ENCODE results near the gene VMAC. TPM values are rescaled to one million over a fixed set of nuclear protein-coding genes. Genes with fewer than 3 reads are reported as not detected.

VMAC gene
- total and polyA plus RNA-seq, 5 donors from 2014 or later: 4.9 to 25.0 (median 8.1) TPM

GRCh38 chr19:5948752-5949564 is 44.3 kb downstream of the VMAC start:
- peak overlapping the region; percentile 65 for H3K4me3 ChIP-seq (ENCODE audit: low read depth, low read length)
- Mint-ChIP-seq H3K27ac (peak overlapping the region; percentile 94 to 99 (median 97)), H3K4me3 (peak overlapping the region; percentile 83 to 94 (median 88)), H3K9me3 (no peaks in the 10 kb centered on the region), H3K27me3 (no peaks in the 10 kb centered on the region), H3K36me3 (peaks cover 13% of the 10 kb centered on the region), H3K4me1 (peaks cover 29 to 95% (median 69%) of the 10 kb centered on the region in 4 donors)
- ATAC-seq (ENCODE audit: low read depth in 2 of 2) (no peak), DNase-seq (peak in 1 of 3 donors; percentile 34)
- H3K4me1 ChIP-seq (ENCODE audit: control insufficient read depth, insufficient read depth, low read length, poor library complexity, severe bottlenecking): peaks cover 78% of the 10 kb centered on the region
- peaks cover 12% of the 10 kb centered on the region for H3K36me3 ChIP-seq (ENCODE audit: control insufficient read depth, insufficient read depth, low read length)
- peak overlapping the region; percentile 72 for H3K27ac ChIP-seq (ENCODE audit: insufficient read depth, low read length, poor library complexity, severe bottlenecking)
- H3K27me3 ChIP-seq (ENCODE audit: control insufficient read depth, insufficient read depth, low read length): no peaks in the 10 kb centered on the region
- H3K9me3 ChIP-seq (ENCODE audit: control insufficient read depth in 2 of 2, low read length in 2 of 2): no peaks in the 10 kb centered on the region

GRCh38 chr19:5949792-5950305 is 45.2 kb downstream of the VMAC start:
- H3K27me3 Mint-ChIP-seq: no peaks in the 10 kb centered on the region

GRCh38 chr19:5950741-5951140 is 46.1 kb downstream of the VMAC start:
- ATAC-seq (ENCODE audit: low read depth in 2 of 2) (no peak), DNase-seq (no peak)
- H3K4me3 Mint-ChIP-seq: peak overlapping the region; percentile 68 to 90 (median 84)
- no peaks in the 10 kb centered on the region for H3K27me3 Mint-ChIP-seq
- Histone ChIP-seq H3K27me3 (ENCODE audit: control insufficient read depth, insufficient read depth, low read length) (no peaks in the 10 kb centered on the region), H3K4me3 (ENCODE audit: low read depth, low read length) (peak overlapping the region; percentile 65), H3K9me3 (ENCODE audit: control insufficient read depth in 2 of 2, low read length in 2 of 2) (no peaks in the 10 kb centered on the region), H3K4me1 (ENCODE audit: control insufficient read depth, insufficient read depth, low read length, poor library complexity, severe bottlenecking) (peaks cover 96% of the 10 kb centered on the region), H3K27ac (ENCODE audit: insufficient read depth, low read length, poor library complexity, severe bottlenecking) (peak overlapping the region; percentile 72), H3K36me3 (ENCODE audit: control insufficient read depth, insufficient read depth, low read length) (peaks cover 3% of the 10 kb centered on the region)
- H3K4me1 Mint-ChIP-seq: peaks cover 35 to 97% (median 69%) of the 10 kb centered on the region in 4 donors
- H3K9me3 Mint-ChIP-seq: no peaks in the 10 kb centered on the region
- H3K27ac Mint-ChIP-seq: peak overlapping the region; percentile 94 to 99 (median 97)
- peaks cover 6% of the 10 kb centered on the region for H3K36me3 Mint-ChIP-seq

More at GRCh38 chr19:5949792-5950305, 45.2 kb downstream of the VMAC start:
- Histone ChIP-seq H3K27ac (ENCODE audit: insufficient read depth, low read length, poor library complexity, severe bottlenecking) (peak overlapping the region; percentile 72), H3K4me3 (ENCODE audit: low read depth, low read length) (peak overlapping the region; percentile 65), H3K27me3 (ENCODE audit: control insufficient read depth, insufficient read depth, low read length) (no peaks in the 10 kb centered on the region), H3K4me1 (ENCODE audit: control insufficient read depth, insufficient read depth, low read length, poor library complexity, severe bottlenecking) (peaks cover 87% of the 10 kb centered on the region), H3K9me3 (ENCODE audit: control insufficient read depth in 2 of 2, low read length in 2 of 2) (no peaks in the 10 kb centered on the region), H3K36me3 (ENCODE audit: control insufficient read depth, insufficient read depth, low read length) (peaks cover 10% of the 10 kb centered on the region)
- DNase-seq (peak; percentile 15 to 77 (median 58)), ATAC-seq (ENCODE audit: low read depth in 2 of 2) (peak; percentile 73 to 80)
- peaks cover 13% of the 10 kb centered on the region for H3K36me3 Mint-ChIP-seq
- H3K4me1 Mint-ChIP-seq: peaks cover 35 to 98% (median 73%) of the 10 kb centered on the region in 4 donors
- peak overlapping the region; percentile 94 to 99 (median 97) for H3K27ac Mint-ChIP-seq
- peak overlapping the region; percentile 83 to 94 (median 88) for H3K4me3 Mint-ChIP-seq
- H3K9me3 Mint-ChIP-seq: no peaks in the 10 kb centered on the region

GRCh38 chr19:5951338-5951861 is 46.7 kb downstream of the VMAC start:
- H3K36me3 ChIP-seq (ENCODE audit: control insufficient read depth, insufficient read depth, low read length): peaks cover 2% of the 10 kb centered on the region
- H3K4me3 ChIP-seq (ENCODE audit: low read depth, low read length): no peak overlapping the region
- peak overlapping the region; percentile 72 for H3K27ac ChIP-seq (ENCODE audit: insufficient read depth, low read length, poor library complexity, severe bottlenecking)
- ATAC-seq (ENCODE audit: low read depth in 2 of 2): no peak
- H3K4me1 Mint-ChIP-seq: peaks cover 39 to 97% (median 68%) of the 10 kb centered on the region in 4 donors
- peaks cover 3% of the 10 kb centered on the region for H3K36me3 Mint-ChIP-seq
- no peaks in the 10 kb centered on the region for H3K9me3 Mint-ChIP-seq
- H3K9me3 ChIP-seq (ENCODE audit: control insufficient read depth in 2 of 2, low read length in 2 of 2): no peaks in the 10 kb centered on the region
- peak overlapping the region; percentile 94 to 99 (median 97) for H3K27ac Mint-ChIP-seq
- no peaks in the 10 kb centered on the region for H3K27me3 ChIP-seq (ENCODE audit: control insufficient read depth, insufficient read depth, low read length)
- peaks cover 97% of the 10 kb centered on the region for H3K4me1 ChIP-seq (ENCODE audit: control insufficient read depth, insufficient read depth, low read length, poor library complexity, severe bottlenecking)
- no peaks in the 10 kb centered on the region for H3K27me3 Mint-ChIP-seq
- H3K4me3 Mint-ChIP-seq: peak overlapping the region; percentile 59 to 83 (median 78)
- DNase-seq: no peak

- Histone ChIP-seq H3K4me1 (ENCODE audit: control insufficient read depth, insufficient read depth, low read length, poor library complexity, severe bottlenecking) (peaks cover 96% of the 10 kb centered on the region), H3K9me3 (ENCODE audit: control insufficient read depth in 2 of 2, low read length in 2 of 2) (no peaks in the 10 kb centered on the region), H3K27me3 (ENCODE audit: control insufficient read depth, insufficient read depth, low read length) (no peaks in the 10 kb centered on the region), H3K27ac (ENCODE audit: insufficient read depth, low read length, poor library complexity, severe bottlenecking) (peak overlapping the region; percentile 73), H3K4me3 (ENCODE audit: low read depth, low read length) (peak overlapping the region; percentile 70), H3K36me3 (ENCODE audit: control insufficient read depth, insufficient read depth, low read length) (peaks cover 2% of the 10 kb centered on the region)
- Mint-ChIP-seq H3K4me1 (peaks cover 42 to 98% (median 70%) of the 10 kb centered on the region in 4 donors), H3K27me3 (no peaks in the 10 kb centered on the region), H3K9me3 (no peaks in the 10 kb centered on the region), H3K4me3 (peak overlapping the region; percentile 78 to 86 (median 82)), H3K27ac (peak overlapping the region; percentile 92 to 97 (median 94)), H3K36me3 (peaks cover 3% of the 10 kb centered on the region)
- ATAC-seq (ENCODE audit: low read depth in 2 of 2): no peak
- no peak for DNase-seq
Measured at GRCh38 chr19:5952193-5953029, 47.7 kb downstream of the VMAC start.

GRCh38 chr19:5953030-5953589 is 48.4 kb downstream of the VMAC start:
- Histone ChIP-seq H3K27me3 (ENCODE audit: control insufficient read depth, insufficient read depth, low read length) (no peaks in the 10 kb centered on the region), H3K4me3 (ENCODE audit: low read depth, low read length) (peak overlapping the region; percentile 70), H3K27ac (ENCODE audit: insufficient read depth, low read length, poor library complexity, severe bottlenecking) (peak overlapping the region; percentile 73), H3K9me3 (ENCODE audit: control insufficient read depth in 2 of 2, low read length in 2 of 2) (no peaks in the 10 kb centered on the region), H3K36me3 (ENCODE audit: control insufficient read depth, insufficient read depth, low read length) (peaks cover 5% of the 10 kb centered on the region), H3K4me1 (ENCODE audit: control insufficient read depth, insufficient read depth, low read length, poor library complexity, severe bottlenecking) (peaks cover 94% of the 10 kb centered on the region)
- Mint-ChIP-seq H3K4me3 (peak overlapping the region; percentile 78 to 86 (median 82)), H3K9me3 (no peaks in the 10 kb centered on the region), H3K4me1 (peaks cover 42 to 98% (median 70%) of the 10 kb centered on the region in 4 donors), H3K27ac (peak overlapping the region; percentile 92 to 97 (median 94)), H3K36me3 (peaks cover 6% of the 10 kb centered on the region), H3K27me3 (no peaks in the 10 kb centered on the region)
- DNase-seq: peak in 1 of 3 donors; percentile 30
- no peak for ATAC-seq (ENCODE audit: low read depth in 2 of 2)
